ENCODE measurements around the gene ATP6V0E1.

Gene ATP6V0E1

GRCh38 chr5:172972552-172972951 lies 11.0 kb upstream of the ATP6V0E1 start:
- Mint-ChIP-seq H3K27ac (no peak overlapping the region), H3K4me3 (no peak overlapping the region), H3K36me3 (ENCODE audit: low read depth) (peaks cover 6% of the 10 kb centered on the region), H3K4me1 (ENCODE audit: low read depth) (no peaks in the 10 kb centered on the region), H3K27me3 (ENCODE audit: low read depth) (peaks cover 2% of the 10 kb centered on the region), H3K9me3 (no peaks in the 10 kb centered on the region)
- no peak for DNase-seq (ENCODE audit: low spot score)

- no peak for DNase-seq (ENCODE audit: low spot score)
- Mint-ChIP-seq H3K4me1 (ENCODE audit: low read depth) (no peaks in the 10 kb centered on the region), H3K36me3 (ENCODE audit: low read depth) (peaks cover 6% of the 10 kb centered on the region), H3K9me3 (no peaks in the 10 kb centered on the region), H3K4me3 (no peak overlapping the region), H3K27ac (no peak overlapping the region), H3K27me3 (ENCODE audit: low read depth) (peaks cover 2% of the 10 kb centered on the region)
Measured at GRCh38 chr5:172973127-172973916, 10.2 kb upstream of the ATP6V0E1 start.

- Mint-ChIP-seq H3K4me3 (no peak overlapping the region), H3K27ac (no peak overlapping the region), H3K36me3 (ENCODE audit: low read depth) (peaks cover 5% of the 10 kb centered on the region), H3K4me1 (ENCODE audit: low read depth) (peaks cover 1% of the 10 kb centered on the region), H3K27me3 (ENCODE audit: low read depth) (peaks cover 2% of the 10 kb centered on the region), H3K9me3 (no peaks in the 10 kb centered on the region)
- DNase-seq (ENCODE audit: low spot score), result no peak
Measured at GRCh38 chr5:172973931-172974330, 9.6 kb upstream of the ATP6V0E1 start.

- H3K27ac Mint-ChIP-seq, result no peak overlapping the region
- DNase-seq (ENCODE audit: low spot score), result no peak
- no peak overlapping the region for H3K4me3 Mint-ChIP-seq
- H3K27me3 Mint-ChIP-seq (ENCODE audit: low read depth), result peaks cover 2% of the 10 kb centered on the region
- peaks cover under 1% of the 10 kb centered on the region for H3K36me3 Mint-ChIP-seq (ENCODE audit: low read depth)
- peaks cover 1% of the 10 kb centered on the region for H3K4me1 Mint-ChIP-seq (ENCODE audit: low read depth)
- H3K9me3 Mint-ChIP-seq, result no peaks in the 10 kb centered on the region
Measured at GRCh38 chr5:172975289-172975688, 8.3 kb upstream of the ATP6V0E1 start.

- Mint-ChIP-seq H3K36me3 (ENCODE audit: low read depth) (no peaks in the 10 kb centered on the region), H3K4me1 (ENCODE audit: low read depth) (peaks cover 6% of the 10 kb centered on the region), H3K9me3 (no peaks in the 10 kb centered on the region), H3K4me3 (no peak overlapping the region), H3K27me3 (ENCODE audit: low read depth) (peaks cover 2% of the 10 kb centered on the region), H3K27ac (no peak overlapping the region)
- no peak for DNase-seq (ENCODE audit: low spot score)
Measured at GRCh38 chr5:172979778-172980177, 3.8 kb upstream of the ATP6V0E1 start.

GRCh38 chr5:172981931-172982330 lies 1.6 kb upstream of the ATP6V0E1 start:
- Mint-ChIP-seq H3K27me3 (ENCODE audit: low read depth) (no peaks in the 10 kb centered on the region), H3K27ac (no peak overlapping the region), H3K9me3 (no peaks in the 10 kb centered on the region), H3K4me1 (ENCODE audit: low read depth) (peaks cover 16% of the 10 kb centered on the region), H3K36me3 (ENCODE audit: low read depth) (peaks cover 15% of the 10 kb centered on the region), H3K4me3 (no peak overlapping the region)
- no peak for DNase-seq (ENCODE audit: low spot score)

- peak overlapping the region; percentile 88 for H3K4me3 Mint-ChIP-seq
- H3K4me1 Mint-ChIP-seq (ENCODE audit: low read depth), result peaks cover 23% of the 10 kb centered on the region
- H3K9me3 Mint-ChIP-seq, result no peaks in the 10 kb centered on the region
- peak; percentile 74 for DNase-seq (ENCODE audit: low spot score)
- H3K27ac Mint-ChIP-seq, result peak overlapping the region; percentile 98
- H3K36me3 Mint-ChIP-seq (ENCODE audit: low read depth), result peaks cover 25% of the 10 kb centered on the region
- H3K27me3 Mint-ChIP-seq (ENCODE audit: low read depth), result no peaks in the 10 kb centered on the region
Measured at GRCh38 chr5:172984244-172984953, 828 bp downstream of the ATP6V0E1 start.

- Mint-ChIP-seq H3K4me3 (peak overlapping the region; percentile 88), H3K27me3 (ENCODE audit: low read depth) (no peaks in the 10 kb centered on the region), H3K4me1 (ENCODE audit: low read depth) (peaks cover 23% of the 10 kb centered on the region), H3K27ac (peak overlapping the region; percentile 59), H3K36me3 (ENCODE audit: low read depth) (peaks cover 25% of the 10 kb centered on the region), H3K9me3 (no peaks in the 10 kb centered on the region)
- DNase-seq (ENCODE audit: low spot score), result no peak
Measured at GRCh38 chr5:172985596-172985995, 2.0 kb downstream of the ATP6V0E1 start.

GRCh38 chr5:172988276-172988675 lies 4.7 kb downstream of the ATP6V0E1 start:
- Mint-ChIP-seq H3K4me1 (ENCODE audit: low read depth) (peaks cover 30% of the 10 kb centered on the region), H3K27ac (no peak overlapping the region), H3K9me3 (no peaks in the 10 kb centered on the region), H3K4me3 (no peak overlapping the region), H3K36me3 (ENCODE audit: low read depth) (peaks cover 36% of the 10 kb centered on the region), H3K27me3 (ENCODE audit: low read depth) (no peaks in the 10 kb centered on the region)
- DNase-seq (ENCODE audit: low spot score), result no peak

GRCh38 chr5:172990776-172991175 lies 7.2 kb downstream of the ATP6V0E1 start:
- Mint-ChIP-seq H3K4me1 (ENCODE audit: low read depth) (peaks cover 25% of the 10 kb centered on the region), H3K36me3 (ENCODE audit: low read depth) (peaks cover 43% of the 10 kb centered on the region), H3K27me3 (ENCODE audit: low read depth) (no peaks in the 10 kb centered on the region), H3K9me3 (no peaks in the 10 kb centered on the region), H3K4me3 (no peak overlapping the region), H3K27ac (no peak overlapping the region)
- DNase-seq (ENCODE audit: low spot score), result no peak

- Mint-ChIP-seq H3K4me3 (no peak overlapping the region), H3K27ac (no peak overlapping the region), H3K4me1 (ENCODE audit: low read depth) (peaks cover 13% of the 10 kb centered on the region), H3K27me3 (ENCODE audit: low read depth) (no peaks in the 10 kb centered on the region), H3K36me3 (ENCODE audit: low read depth) (peaks cover 35% of the 10 kb centered on the region), H3K9me3 (no peaks in the 10 kb centered on the region)
- no peak for DNase-seq (ENCODE audit: low spot score)
Measured at GRCh38 chr5:172994405-172994804, 10.8 kb downstream of the ATP6V0E1 start.

GRCh38 chr5:172999372-172999973 lies 15.9 kb downstream of the ATP6V0E1 start:
- peaks cover 23% of the 10 kb centered on the region for H3K4me1 Mint-ChIP-seq (ENCODE audit: low read depth)
- no peak overlapping the region for H3K4me3 Mint-ChIP-seq
- H3K27ac Mint-ChIP-seq, result no peak overlapping the region
- H3K9me3 Mint-ChIP-seq, result no peaks in the 10 kb centered on the region
- no peak for DNase-seq (ENCODE audit: low spot score)
- H3K36me3 Mint-ChIP-seq (ENCODE audit: low read depth), result peaks cover 30% of the 10 kb centered on the region
- no peaks in the 10 kb centered on the region for H3K27me3 Mint-ChIP-seq (ENCODE audit: low read depth)

- Mint-ChIP-seq H3K27ac (no peak overlapping the region), H3K4me1 (ENCODE audit: low read depth) (peaks cover 23% of the 10 kb centered on the region), H3K27me3 (ENCODE audit: low read depth) (no peaks in the 10 kb centered on the region), H3K9me3 (no peaks in the 10 kb centered on the region), H3K36me3 (ENCODE audit: low read depth) (peaks cover 30% of the 10 kb centered on the region), H3K4me3 (no peak overlapping the region)
- no peak for DNase-seq (ENCODE audit: low spot score)
Measured at GRCh38 chr5:172999974-173000373, 16.4 kb downstream of the ATP6V0E1 start.

- H3K9me3 Mint-ChIP-seq, result no peaks in the 10 kb centered on the region
Measured at GRCh38 chr5:173001229-173001841, 17.8 kb downstream of the ATP6V0E1 start.

More at GRCh38 chr5:173001229-173001841, 17.8 kb downstream of the ATP6V0E1 start:
- no peaks in the 10 kb centered on the region for H3K27me3 Mint-ChIP-seq (ENCODE audit: low read depth)
- peaks cover 20% of the 10 kb centered on the region for H3K36me3 Mint-ChIP-seq (ENCODE audit: low read depth)
- peak overlapping the region; percentile 44 for H3K4me3 Mint-ChIP-seq
- no peak for DNase-seq (ENCODE audit: low spot score)
- H3K27ac Mint-ChIP-seq, result no peak overlapping the region
- H3K4me1 Mint-ChIP-seq (ENCODE audit: low read depth), result peaks cover 23% of the 10 kb centered on the region

Data from T-helper 2 cell treated with Interferon-gamma antibody and Interleukin-4, amounts not matched to agents 5 μg/mL and 100 μg/mL, for 36 hours (primary cell).